Measurements from ENCODE around the gene ELMOD2.

ELMOD2 gene

GRCh38 chr4:140584439-140584838, 60.5 kb downstream of the ELMOD2 start:
- no peak for DNase-seq

GRCh38 chr4:140595065-140595464, 71.1 kb downstream of the ELMOD2 start:
- DNase-seq: no peak

- no peak for DNase-seq
Measured at GRCh38 chr4:140600408-140600807, 76.4 kb downstream of the ELMOD2 start.

GRCh38 chr4:140602714-140603113, 78.7 kb downstream of the ELMOD2 start:
- no peak for DNase-seq

GRCh38 chr4:140603286-140603685, 79.3 kb downstream of the ELMOD2 start:
- DNase-seq: no peak

All from stimulated activated CD8-positive, alpha-beta memory T cell treated with anti-CD3 and anti-CD28 coated beads, Interleukin-4, amount 100 ng/mL, for 48 hours (primary cell).